Activated CD8-positive, alpha-beta memory T cell treated with anti-CD3 and anti-CD28 coated beads, Interleukin-2, amount 50 U/mL, for 48 hours (primary cell): ENCODE measurements around the gene SPNS3.

ENCODE experiments used
- DNase-seq: peaks from one replicate; pipeline ENCODE4 v3.0.0-alpha.2; 2020

SPNS3 gene

GRCh38 chr17:4436381-4436780, 2.6 kb downstream of the SPNS3 start:
- DNase-seq: no peak

- DNase-seq: no peak
These were observed 3.1 kb downstream of the SPNS3 start for GRCh38 chr17:4436846-4437245.

- no peak for DNase-seq
These were observed 4.6 kb downstream of the SPNS3 start for GRCh38 chr17:4438162-4438944.

GRCh38 chr17:4440021-4440420, 6.3 kb downstream of the SPNS3 start:
- DNase-seq: no peak

GRCh38 chr17:4440690-4441686, 7.2 kb downstream of the SPNS3 start:
- DNase-seq: no peak

- no peak for DNase-seq
These were observed 8.8 kb downstream of the SPNS3 start for GRCh38 chr17:4442582-4442981.

GRCh38 chr17:4443476-4443875, 9.7 kb downstream of the SPNS3 start:
- no peak for DNase-seq

- no peak for DNase-seq
These were observed 11.2 kb downstream of the SPNS3 start for GRCh38 chr17:4444782-4445473.

GRCh38 chr17:4445731-4446130, 12.0 kb downstream of the SPNS3 start:
- no peak for DNase-seq

GRCh38 chr17:4446326-4447071, 12.8 kb downstream of the SPNS3 start:
- DNase-seq: no peak

- no peak for DNase-seq
These were observed 14.6 kb downstream of the SPNS3 start for GRCh38 chr17:4448197-4448980.

GRCh38 chr17:4449736-4450135, 16.0 kb downstream of the SPNS3 start:
- no peak for DNase-seq

- DNase-seq: no peak
These were observed 17.1 kb downstream of the SPNS3 start for GRCh38 chr17:4450710-4451316.

GRCh38 chr17:4453812-4454591, 20.3 kb downstream of the SPNS3 start:
- DNase-seq: no peak

GRCh38 chr17:4460661-4461060, 26.9 kb downstream of the SPNS3 start:
- DNase-seq: no peak

GRCh38 chr17:4463818-4464476, 30.2 kb downstream of the SPNS3 start:
- DNase-seq: no peak

- DNase-seq: no peak
These were observed 32.0 kb downstream of the SPNS3 start for GRCh38 chr17:4465786-4466185.

- DNase-seq: no peak
These were observed 33.5 kb downstream of the SPNS3 start for GRCh38 chr17:4467287-4467686.

- DNase-seq: no peak
These were observed 35.8 kb downstream of the SPNS3 start for GRCh38 chr17:4469552-4469951.

GRCh38 chr17:4472286-4472685, 38.5 kb downstream of the SPNS3 start:
- no peak for DNase-seq
